Inflammatory macrophage (primary cell): Measurements from ENCODE around the gene SLC28A3.

ENCODE experiments used
- DNase-seq, 2 donors: peaks; one replicate each; pipeline ENCODE4 v3.0.0-alpha.2; 2020 to 2022

The SLC28A3 gene

DNA sequence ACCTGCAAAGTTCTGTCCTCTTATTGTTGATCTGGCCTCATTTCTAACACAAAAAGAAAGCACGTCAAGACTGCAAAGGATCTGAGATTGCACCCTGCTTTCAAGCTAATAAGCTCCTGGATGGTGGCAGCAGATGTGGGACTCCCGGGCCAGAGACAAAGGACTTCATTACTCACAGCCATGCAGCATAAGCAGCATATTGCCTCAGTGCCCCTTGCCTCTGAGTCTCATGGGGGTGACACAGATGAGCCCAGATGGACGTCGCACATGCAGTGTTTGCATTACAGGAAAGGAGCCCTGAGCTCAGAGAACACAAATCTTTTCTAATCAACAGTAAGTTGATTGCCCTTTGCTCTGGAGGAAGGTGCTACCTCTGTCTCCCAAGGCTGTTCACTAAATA, 105.0 kb downstream of the SLC28A3 start:
- no peak for DNase-seq

DNA sequence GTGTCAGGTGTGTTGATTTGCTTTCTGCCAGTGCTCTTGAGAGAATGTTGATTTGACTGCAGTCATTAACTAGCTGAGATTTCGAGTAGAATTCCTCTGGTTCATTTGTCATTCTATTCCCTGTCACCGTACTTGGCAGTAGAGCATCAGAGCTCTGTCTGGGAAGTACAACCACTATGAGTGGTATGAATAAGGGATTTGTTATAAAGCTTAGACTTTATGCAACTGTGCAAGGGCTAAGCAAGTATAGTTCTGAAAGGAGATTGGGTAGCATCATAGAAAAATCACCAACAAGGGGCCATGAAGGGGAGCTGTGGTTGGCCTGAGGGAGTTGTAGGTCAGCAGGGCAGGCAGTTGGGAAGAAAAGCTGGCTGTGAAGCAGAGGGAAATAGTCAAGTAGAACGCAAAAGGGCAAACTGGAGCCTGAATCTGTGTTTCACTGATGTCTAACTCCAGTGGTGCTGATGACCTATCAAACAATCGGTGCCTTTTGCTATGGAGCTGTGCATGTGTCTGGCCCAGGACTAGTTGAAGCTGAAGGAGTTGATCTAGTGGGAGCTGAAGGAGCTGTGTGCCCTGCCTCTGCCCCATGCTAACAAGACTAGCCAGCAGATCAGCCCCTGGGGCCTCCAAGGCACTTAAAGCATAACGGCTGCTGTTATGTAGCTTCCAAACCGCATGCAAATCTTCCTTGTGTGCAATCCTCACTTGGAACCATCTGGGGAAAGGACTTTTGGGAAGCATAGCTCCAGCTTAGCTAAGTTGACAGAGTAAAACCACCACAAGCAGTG, 110.0 kb downstream of the SLC28A3 start:
- DNase-seq = no peak

DNA sequence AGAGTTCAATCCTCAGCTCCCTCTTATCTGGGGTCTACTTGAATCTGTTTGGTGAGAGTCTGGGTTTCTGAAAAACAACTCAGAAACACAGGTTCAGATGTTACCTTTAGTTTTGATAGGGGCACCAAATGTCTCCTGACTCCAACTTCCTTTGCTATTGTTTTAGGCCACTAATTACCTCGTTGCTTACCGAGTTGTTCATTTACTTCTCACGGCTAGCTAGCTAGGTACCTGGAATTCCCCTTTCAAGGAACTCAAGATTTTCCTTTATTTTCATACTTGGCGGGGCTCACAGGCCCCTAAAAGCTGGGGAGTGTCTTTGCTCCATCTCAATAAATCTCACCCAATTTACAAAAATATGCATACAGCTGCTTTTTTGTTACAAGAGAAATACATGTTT, 111.4 kb downstream of the SLC28A3 start:
- DNase-seq = no peak

DNA sequence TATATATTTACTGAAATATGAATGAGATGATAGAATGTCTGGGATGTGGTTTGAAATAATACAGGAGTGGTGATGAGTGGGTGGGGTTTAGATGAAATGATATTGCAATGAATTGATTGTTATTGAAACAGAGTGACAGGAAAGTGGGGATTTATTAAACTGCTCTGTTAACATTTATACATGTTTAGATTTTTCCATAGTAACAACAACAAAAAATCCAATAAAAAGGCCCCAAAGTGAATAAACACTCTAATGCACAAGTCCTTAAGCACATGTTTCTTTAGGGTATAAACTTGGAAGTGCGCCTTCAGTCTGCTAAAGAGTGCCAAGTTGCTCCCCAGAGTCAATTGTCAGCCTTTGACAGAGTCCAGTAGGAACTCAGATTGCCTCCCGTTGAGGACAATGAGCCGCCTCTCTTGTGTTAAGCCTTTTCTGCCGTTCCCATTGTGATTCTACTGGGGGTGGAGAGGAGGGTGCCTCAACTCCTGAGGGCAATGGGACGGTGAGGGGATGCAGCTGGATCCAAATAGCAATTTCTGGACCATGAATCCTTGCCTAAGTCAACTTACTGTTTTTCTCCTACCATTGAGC, 112.3 kb downstream of the SLC28A3 start:
- DNase-seq = no peak

DNA sequence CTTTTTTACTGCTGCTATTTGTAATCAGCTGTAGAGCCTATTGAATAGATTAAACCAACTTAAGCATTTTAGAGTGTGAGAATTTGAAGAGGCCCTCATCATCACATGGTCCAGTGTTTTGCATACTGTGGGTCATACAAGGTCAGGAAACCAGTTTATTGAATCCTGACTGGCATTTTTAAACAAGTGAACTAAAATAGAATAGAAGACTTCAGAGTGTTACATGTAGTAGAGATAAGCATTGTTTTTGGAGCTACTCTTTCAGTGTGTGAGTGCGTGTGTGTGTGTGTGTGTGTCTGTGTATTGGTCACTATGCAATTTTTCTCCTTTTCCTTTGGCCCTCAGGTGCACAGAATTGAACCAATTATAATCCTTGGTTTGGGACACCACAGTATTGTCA, 114.4 kb downstream of the SLC28A3 start:
- DNase-seq = no peak
